K562 (cell line): ENCODE data around the gene TENM3. TPM values are rescaled to one million over a fixed set of nuclear protein-coding genes. Genes with fewer than 3 reads are reported as not detected.
"Not testable (repeated sequence)": the region's sequence is repeated elsewhere in the genome, so short reads cannot be mapped to it uniquely, and the experiment has no call there.

Source experiments
- ATAC-seq: fragments of 200-7000 bp; cut with Tn5 transposase; 3 replicates; pipeline ENCODE4 v1.9.1; 2020; ENCODE audit warnings: moderate library complexity
- BruUV-seq: library from RNA; stranded (reverse); fragments of 400-500 nt; replicated peaks from 2 replicates; lab custom pipeline; 2021; lab: Mats Ljungman, UMichigan
- CTCF ChIA-PET: fragments of 300-600 bp; formaldehyde crosslinking; extraction: SDS; loops from one replicate; lab custom pipeline; 2021; ENCODE audit warnings: low intra/inter-chr PET ratio; lab: Yijun Ruan, JAX
- POLR2A ChIA-PET: fragments of 300-600, 350-650 bp; sonication (Branson Sonifier 250); formaldehyde crosslinking; extraction: SDS; loops from one replicate; lab custom pipeline; 2021; ENCODE audit warnings: antibody characterized with exemption, inconsistent platforms; lab: Yijun Ruan, JAX
- DNase-seq, 4 experiments: peaks; one replicate each; pipeline versions ENCODE4 v3.0.0 to v3.0.0-alpha.2; 2011 to 2018; ENCODE audit warnings: low spot score in 3 of 4, mixed read lengths in 3 of 4; ENCODE audit errors: extremely low read depth in 1 of 4
- FAIRE-seq: peaks from 2 replicates; lab custom pipeline; 2011; peaks lifted over from hg19 to GRCh38; lab: Jason Lieb, UNC
- H2AFZ ChIP-seq: 2 replicates; pipeline ENCODE4 v1.6.0; 2011; ENCODE audit warnings: low read depth, low read length, control low read depth, inconsistent platforms
- H3K27ac ChIP-seq: fragments of 200-600 bp; 3 replicates; pipeline ENCODE4 v1.8.0; 2011; ENCODE audit warnings: low read depth, mild to moderate bottlenecking, control low read depth, inconsistent platforms, low read length, moderate library complexity, mixed read lengths; ENCODE audit errors: extremely low read depth
- H3K27me3 ChIP-seq, 2 experiments: fragments of 300-600 bp in 1 of 2; 2 replicates in 1 of 2; 3 replicates in 1 of 2; pipeline versions ENCODE4 v1.6.0 to v1.8.0; 2011; ENCODE audit warnings: inconsistent platforms in 2 of 2, low read length in 2 of 2, mild to moderate bottlenecking in 1 of 2, mixed read lengths in 1 of 2, moderate library complexity in 1 of 2; ENCODE audit not compliant: control insufficient read depth in 2 of 2, insufficient read depth in 2 of 2
- H3K36me3 ChIP-seq: fragments of 300-600 bp; 3 replicates; pipeline ENCODE4 v1.8.0; 2011; ENCODE audit warnings: mild to moderate bottlenecking, low read length, inconsistent platforms; ENCODE audit not compliant: control insufficient read depth, insufficient read depth
- H3K4me1 ChIP-seq, 2 experiments: fragments of 200-600 bp in 1 of 2; replicated peaks in 1 of 2; 2 replicates in 1 of 2; 3 replicates in 1 of 2; pipeline versions ENCODE4 v1.5.1 to v1.8.0; 2011; ENCODE audit warnings: inconsistent platforms in 2 of 2, low read length in 2 of 2, mild to moderate bottlenecking in 1 of 2, mixed read lengths in 1 of 2, moderate library complexity in 1 of 2; ENCODE audit not compliant: control insufficient read depth in 2 of 2, insufficient read depth in 2 of 2
- H3K4me2 ChIP-seq: 2 replicates; pipeline ENCODE4 v1.6.1; 2011; ENCODE audit warnings: low read length, control low read depth, inconsistent platforms, mixed read lengths; ENCODE audit not compliant: insufficient read depth
- H3K4me3 ChIP-seq: fragments of 200-600 bp; sonication (generic), shearing (Covaris generic); 2 replicates; pipeline ENCODE4 v1.5.1; 2016; ENCODE audit warnings: control low read depth, inconsistent platforms
- H3K79me2 ChIP-seq: fragments of 200-600 bp; 3 replicates; pipeline ENCODE4 v1.8.0; 2011; ENCODE audit warnings: low read length, inconsistent platforms; ENCODE audit not compliant: control insufficient read depth, insufficient read depth
- H3K9ac ChIP-seq, 2 experiments: 2 replicates each; pipeline versions ENCODE4 v1.6.0 to v1.6.1; 2011; ENCODE audit warnings: low read depth in 2 of 2, low read length in 2 of 2, control low read depth in 1 of 2, inconsistent platforms in 1 of 2, mild to moderate bottlenecking in 1 of 2, mixed read lengths in 1 of 2; ENCODE audit not compliant: insufficient read depth in 1 of 2
- H3K9me1 ChIP-seq: one replicate; pipeline ENCODE4 v1.6.0; 2011; ENCODE audit warnings: inconsistent platforms, mild to moderate bottlenecking, low read length, moderate library complexity; ENCODE audit not compliant: control insufficient read depth, insufficient read depth
- H3K9me3 ChIP-seq: replicated peaks from 2 replicates; pipeline ENCODE4 v1.5.1; 2011; ENCODE audit warnings: low read depth, low read length, inconsistent platforms; ENCODE audit not compliant: control insufficient read depth, insufficient read depth
- H4K20me1 ChIP-seq: replicated peaks from 2 replicates; pipeline ENCODE4 v1.6.1; 2011; ENCODE audit warnings: low read length, inconsistent platforms, mixed read lengths; ENCODE audit not compliant: control insufficient read depth, insufficient read depth
- ETV1 ChIP-seq: fragments of 450-650 bp; conservative IDR thresholded peaks from 2 replicates; pipeline ENCODE4 v1.6.1; 2016; ENCODE audit warnings: missing genetic modification characterization, control low read depth, low read depth, missing compliant biosample characterization
- KDM2B ChIP-seq: fragments of 250-450 bp; sonication (Bioruptor Pico); IDR thresholded peaks from 2 replicates; pipeline ENCODE4 v1.8.0; 2021; ENCODE audit warnings: mild to moderate bottlenecking, moderate library complexity
- MAFK ChIP-seq: IDR thresholded peaks from 2 replicates; pipeline ENCODE4 v1.6.1; 2011; ENCODE audit warnings: low read length, improper control_type of control experiment
- MBD1 ChIP-seq: fragments of 250-450 bp; sonication (Bioruptor Pico); IDR thresholded peaks from 2 replicates; pipeline ENCODE4 v1.8.0; 2022; ENCODE audit warnings: inconsistent platforms
- SPI1 ChIP-seq: IDR thresholded peaks from 2 replicates; pipeline ENCODE4 v1.6.1; 2011; ENCODE audit warnings: low read depth, low read length, control low read depth, borderline replicate concordance
- ZNF24 ChIP-seq: fragments of 450-650 bp; IDR thresholded peaks from 2 replicates; pipeline ENCODE4 v1.6.1; 2016
- WGBS: fragments of 100-300 bp; shearing (Covaris generic); methylation state at CpG from one replicate; pipeline ENCODE4 v1.1.6; 2016; ENCODE audit warnings: low coverage, mixed read lengths; ENCODE audit not compliant: insufficient coverage; ENCODE audit errors: missing lambda C conversion rate; 5-methylcytosine and 5-hydroxymethylcytosine counted together
- in situ Hi-C: fragments of 300-500 bp; cut with MboI; formaldehyde crosslinking; loops from 4 replicates; pipeline ENCODE4 v1.15.0; 2018; ENCODE audit warnings: inconsistent platforms, mixed read lengths
- intact Hi-C: fragments of 100-400 bp; cut with micrococcal nuclease; formaldehyde crosslinking; loops from 2 replicates; pipeline ENCODE4 v1.14.2; 2022
- polyA plus RNA-seq, 8 experiments: library from polyadenylated mRNA; depleted of rRNA in 4 of 8; stranded (reverse) in 5 of 8; unstranded in 3 of 8; fragments of >200 nt; fragmentation: Nextera tagmentation in 2 of 8; fragmentation: Illumina TruSeq in 1 of 8; extraction: Ambion mirVana in 2 of 8; extraction: Trizol in 1 of 8; gene quantifications; 2 replicates each; pipeline versions ENCODE4 v1.2.1 to v1.2.3, GENCODE V29; 2011 to 2014; ENCODE audit warnings: inconsistent platforms in 1 of 8, missing spikeins in 1 of 8
- total RNA-seq, 7 experiments: library from RNA; depleted of rRNA in 6 of 7; stranded (reverse); fragments of >200 nt in 6 of 7; fragmentation: Illumina TruSeq in 2 of 7; extraction: Trizol in 2 of 7; gene quantifications; 2 replicates each; pipeline versions ENCODE4 v1.2.1 to v1.2.3, GENCODE V29; 2011 to 2021; ENCODE audit warnings: low replicate concordance in 1 of 7

TENM3 gene
- total and polyA plus RNA-seq, 9 of the 15 experiments (the other 6 are each of a cell fraction or from before 2014, with no cell fraction given) = 0.01 to 0.02 TPM; not detected in 7

DNA sequence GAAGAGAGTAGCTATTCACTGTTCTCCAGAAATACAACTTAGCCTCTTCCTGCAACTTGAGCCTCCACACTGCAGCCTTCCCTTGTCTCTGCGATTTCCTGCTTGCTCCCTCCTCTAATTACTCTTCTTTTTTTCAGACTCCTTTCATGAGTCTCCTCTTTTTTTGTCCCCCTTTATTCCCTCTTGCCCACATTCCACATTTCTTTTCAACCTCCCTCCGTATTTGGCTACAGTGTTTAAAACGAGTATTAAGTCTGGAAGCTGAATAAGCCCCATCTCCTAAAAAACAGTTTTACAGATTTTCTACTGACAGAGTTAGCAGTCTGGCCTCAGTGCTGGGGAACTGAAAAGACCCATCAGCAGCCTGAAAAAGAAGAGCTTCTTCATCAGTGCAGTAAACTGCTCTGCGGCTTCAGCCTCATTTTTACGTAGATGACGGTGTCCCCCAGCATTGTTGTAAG lies 141.5 kb downstream of the TENM3 start (continued):
- TF ChIP-seq MAFK (no peak), ZNF24 (no peak), MBD1 (no peak), KDM2B (no peak)
- TF ChIP-seq, all 486 proteins: peak for 0

GRCh38 chr4:182385897-182386296 lies 142.7 kb downstream of the TENM3 start:
- H3K4me3 ChIP-seq = no peak overlapping the region
- no peaks in the 10 kb centered on the region for H3K36me3 ChIP-seq
- no peaks in the 10 kb centered on the region for H3K4me1 ChIP-seq
- ChIA-PET POLR2A (no interaction called here), CTCF (no interaction called here)
- no peak for DNase-seq
- no TSS peak for BruUV-seq
- intact Hi-C loops (no loop called here), in situ Hi-C loops (no loop called here)
- H3K27me3 ChIP-seq = no peaks in the 10 kb centered on the region
- no peaks in the 10 kb centered on the region for H4K20me1 ChIP-seq
- H3K79me2 ChIP-seq = no peaks in the 10 kb centered on the region
- H3K9me3 ChIP-seq = no peaks in the 10 kb centered on the region
- no peak overlapping the region for H3K27ac ChIP-seq
- H3K4me2 ChIP-seq = no peak overlapping the region
- FAIRE-seq = no peak
- TF ChIP-seq ETV1 (tag) (no peak), SPI1 (peak; percentile 54; the same call in 1 of the 2 replicates)
- no peak overlapping the region for H3K9ac ChIP-seq
- H2AFZ ChIP-seq = no peak overlapping the region
- H3K9me1 ChIP-seq = no peaks in the 10 kb centered on the region
- ATAC-seq = no peak
- 3% methylated on average over 2 of the region's 2 CpGs for WGBS

DNA sequence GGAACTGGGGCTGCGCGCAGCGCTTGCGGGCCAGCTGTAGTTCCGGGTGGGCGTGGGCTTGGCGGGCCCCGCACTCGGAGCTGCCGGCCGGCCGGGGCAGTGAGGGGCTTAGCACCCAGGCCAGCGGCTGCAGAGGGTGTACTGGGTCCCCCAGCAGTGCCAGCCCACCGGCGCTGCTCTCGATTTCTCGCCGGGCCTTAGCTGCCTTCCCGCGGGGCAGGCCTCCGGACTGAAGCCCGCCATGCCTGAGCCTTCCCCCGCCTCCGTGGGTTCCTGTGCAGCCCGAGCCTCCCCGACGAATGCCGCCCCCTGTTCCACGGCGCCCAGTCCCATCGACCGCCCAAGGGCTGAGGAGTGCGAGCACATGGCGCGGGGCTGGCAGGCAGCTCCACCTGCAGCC lies 143.4 kb downstream of the TENM3 start:
- ATAC-seq, H3K9me1 ChIP-seq, FAIRE-seq, H3K9ac ChIP-seq, H4K20me1 ChIP-seq, H2AFZ ChIP-seq, H3K79me2 ChIP-seq, H3K36me3 ChIP-seq, H3K27me3 ChIP-seq, in situ Hi-C loops, POLR2A ChIA-PET, H3K4me3 ChIP-seq, H3K4me1 ChIP-seq, BruUV-seq, DNase-seq, H3K4me2 ChIP-seq, H3K27ac ChIP-seq, intact Hi-C loops, CTCF ChIA-PET, H3K9me3 ChIP-seq: not testable (repeated sequence)
- 7% methylated on average over 17 of the region's 35 CpGs for WGBS
